ENCODE measurements around the gene CNTN1. TPM values are rescaled to one million over a fixed set of nuclear protein-coding genes. Genes with fewer than 3 reads are reported as not detected.

The CNTN1 gene
- total and polyA plus RNA-seq, 5 donors from 2014 or later: not detected

GRCh38 chr12:40819436-40820108 lies 127.3 kb downstream of the CNTN1 start:
- H3K4me1 Mint-ChIP-seq: no peaks in the 10 kb centered on the region
- Histone ChIP-seq H3K36me3 (ENCODE audit: control insufficient read depth, insufficient read depth, low read length) (no peaks in the 10 kb centered on the region), H3K27ac (ENCODE audit: insufficient read depth, low read length, poor library complexity, severe bottlenecking) (no peak overlapping the region), H3K27me3 (ENCODE audit: control insufficient read depth, insufficient read depth, low read length) (no peaks in the 10 kb centered on the region), H3K4me3 (ENCODE audit: low read depth, low read length) (no peak overlapping the region), H3K9me3 (ENCODE audit: control insufficient read depth in 2 of 2, low read length in 2 of 2) (peaks cover 0 to 13% of the 10 kb centered on the region in 2 experiments), H3K4me1 (ENCODE audit: control insufficient read depth, insufficient read depth, low read length, poor library complexity, severe bottlenecking) (no peaks in the 10 kb centered on the region)
- no peaks in the 10 kb centered on the region for H3K27me3 Mint-ChIP-seq
- DNase-seq (no peak), ATAC-seq (ENCODE audit: low read depth in 2 of 2) (no peak)
- H3K36me3 Mint-ChIP-seq: no peaks in the 10 kb centered on the region
- no peak overlapping the region for H3K4me3 Mint-ChIP-seq
- peaks cover 0 to 8% (median 3%) of the 10 kb centered on the region in 7 donors for H3K9me3 Mint-ChIP-seq
- no peak overlapping the region for H3K27ac Mint-ChIP-seq

GRCh38 chr12:40820794-40821484 lies 128.7 kb downstream of the CNTN1 start:
- Histone ChIP-seq H3K27me3 (ENCODE audit: control insufficient read depth, insufficient read depth, low read length) (no peaks in the 10 kb centered on the region), H3K36me3 (ENCODE audit: control insufficient read depth, insufficient read depth, low read length) (no peaks in the 10 kb centered on the region), H3K4me1 (ENCODE audit: control insufficient read depth, insufficient read depth, low read length, poor library complexity, severe bottlenecking) (no peaks in the 10 kb centered on the region), H3K4me3 (ENCODE audit: low read depth, low read length) (no peak overlapping the region), H3K9me3 (ENCODE audit: control insufficient read depth in 2 of 2, low read length in 2 of 2) (peaks cover 0 to 13% of the 10 kb centered on the region in 2 experiments), H3K27ac (ENCODE audit: insufficient read depth, low read length, poor library complexity, severe bottlenecking) (no peak overlapping the region)
- H3K4me1 Mint-ChIP-seq: no peaks in the 10 kb centered on the region
- DNase-seq: no peak
- no peaks in the 10 kb centered on the region for H3K27me3 Mint-ChIP-seq
- no peaks in the 10 kb centered on the region for H3K36me3 Mint-ChIP-seq
- H3K4me3 Mint-ChIP-seq: no peak overlapping the region
- ATAC-seq (ENCODE audit: low read depth in 2 of 2): no peak
- peaks cover 0 to 7% (median 3%) of the 10 kb centered on the region in 7 donors for H3K9me3 Mint-ChIP-seq
- H3K27ac Mint-ChIP-seq: no peak overlapping the region

- Mint-ChIP-seq H3K27ac (no peak overlapping the region), H3K9me3 (peaks cover 0 to 3% (median 0%) of the 10 kb centered on the region in 7 donors)
- ATAC-seq (ENCODE audit: low read depth in 2 of 2): no peak
Measured at GRCh38 chr12:40825156-40825555, 132.9 kb downstream of the CNTN1 start.

GRCh38 chr12:40827683-40828592 lies 135.7 kb downstream of the CNTN1 start:
- Histone ChIP-seq H3K36me3 (ENCODE audit: control insufficient read depth, insufficient read depth, low read length) (no peaks in the 10 kb centered on the region), H3K27ac (ENCODE audit: insufficient read depth, low read length, poor library complexity, severe bottlenecking) (no peak overlapping the region), H3K4me3 (ENCODE audit: low read depth, low read length) (no peak overlapping the region), H3K9me3 (ENCODE audit: control insufficient read depth in 2 of 2, low read length in 2 of 2) (no peaks in the 10 kb centered on the region), H3K27me3 (ENCODE audit: control insufficient read depth, insufficient read depth, low read length) (no peaks in the 10 kb centered on the region), H3K4me1 (ENCODE audit: control insufficient read depth, insufficient read depth, low read length, poor library complexity, severe bottlenecking) (no peaks in the 10 kb centered on the region)
- Mint-ChIP-seq H3K36me3 (no peaks in the 10 kb centered on the region), H3K4me3 (no peak overlapping the region), H3K9me3 (peaks cover 0 to 2% (median 0%) of the 10 kb centered on the region in 7 donors), H3K27me3 (no peaks in the 10 kb centered on the region), H3K4me1 (no peaks in the 10 kb centered on the region), H3K27ac (no peak overlapping the region)
- no peak for ATAC-seq (ENCODE audit: low read depth in 2 of 2)
- DNase-seq: no peak

More at GRCh38 chr12:40825156-40825555, 132.9 kb downstream of the CNTN1 start:
- Histone ChIP-seq H3K27me3 (ENCODE audit: control insufficient read depth, insufficient read depth, low read length) (no peaks in the 10 kb centered on the region), H3K4me3 (ENCODE audit: low read depth, low read length) (no peak overlapping the region), H3K27ac (ENCODE audit: insufficient read depth, low read length, poor library complexity, severe bottlenecking) (no peak overlapping the region), H3K9me3 (ENCODE audit: control insufficient read depth in 2 of 2, low read length in 2 of 2) (no peaks in the 10 kb centered on the region), H3K4me1 (ENCODE audit: control insufficient read depth, insufficient read depth, low read length, poor library complexity, severe bottlenecking) (no peaks in the 10 kb centered on the region), H3K36me3 (ENCODE audit: control insufficient read depth, insufficient read depth, low read length) (no peaks in the 10 kb centered on the region)
- Mint-ChIP-seq H3K36me3 (no peaks in the 10 kb centered on the region), H3K27me3 (no peaks in the 10 kb centered on the region), H3K4me3 (no peak overlapping the region), H3K4me1 (no peaks in the 10 kb centered on the region)
- DNase-seq: no peak

- DNase-seq: no peak
- no peak overlapping the region for H3K27ac Mint-ChIP-seq
- Histone ChIP-seq H3K4me1 (ENCODE audit: control insufficient read depth, insufficient read depth, low read length, poor library complexity, severe bottlenecking) (no peaks in the 10 kb centered on the region), H3K4me3 (ENCODE audit: low read depth, low read length) (no peak overlapping the region), H3K9me3 (ENCODE audit: control insufficient read depth in 2 of 2, low read length in 2 of 2) (no peaks in the 10 kb centered on the region), H3K27me3 (ENCODE audit: control insufficient read depth, insufficient read depth, low read length) (no peaks in the 10 kb centered on the region), H3K27ac (ENCODE audit: insufficient read depth, low read length, poor library complexity, severe bottlenecking) (no peak overlapping the region), H3K36me3 (ENCODE audit: control insufficient read depth, insufficient read depth, low read length) (no peaks in the 10 kb centered on the region)
- no peak for ATAC-seq (ENCODE audit: low read depth in 2 of 2)
- no peaks in the 10 kb centered on the region for H3K36me3 Mint-ChIP-seq
- H3K4me3 Mint-ChIP-seq: no peak overlapping the region
- no peaks in the 10 kb centered on the region for H3K27me3 Mint-ChIP-seq
- peaks cover 0 to 2% (median 0%) of the 10 kb centered on the region in 7 donors for H3K9me3 Mint-ChIP-seq
- H3K4me1 Mint-ChIP-seq: no peaks in the 10 kb centered on the region
Measured at GRCh38 chr12:40828593-40828990, 136.4 kb downstream of the CNTN1 start.

- Mint-ChIP-seq H3K36me3 (no peaks in the 10 kb centered on the region), H3K9me3 (peaks cover 0 to 2% (median 0%) of the 10 kb centered on the region in 7 donors), H3K27me3 (no peaks in the 10 kb centered on the region), H3K4me3 (no peak overlapping the region), H3K4me1 (no peaks in the 10 kb centered on the region), H3K27ac (no peak overlapping the region)
- Histone ChIP-seq H3K27me3 (ENCODE audit: control insufficient read depth, insufficient read depth, low read length) (no peaks in the 10 kb centered on the region), H3K4me1 (ENCODE audit: control insufficient read depth, insufficient read depth, low read length, poor library complexity, severe bottlenecking) (no peaks in the 10 kb centered on the region), H3K36me3 (ENCODE audit: control insufficient read depth, insufficient read depth, low read length) (no peaks in the 10 kb centered on the region), H3K9me3 (ENCODE audit: control insufficient read depth in 2 of 2, low read length in 2 of 2) (no peaks in the 10 kb centered on the region), H3K4me3 (ENCODE audit: low read depth, low read length) (no peak overlapping the region), H3K27ac (ENCODE audit: insufficient read depth, low read length, poor library complexity, severe bottlenecking) (no peak overlapping the region)
- no peak for DNase-seq
- ATAC-seq (ENCODE audit: low read depth in 2 of 2): no peak
Measured at GRCh38 chr12:40829738-40830144, 137.5 kb downstream of the CNTN1 start.

- no peak overlapping the region for H3K27ac ChIP-seq (ENCODE audit: insufficient read depth, low read length, poor library complexity, severe bottlenecking)
- H3K4me1 ChIP-seq (ENCODE audit: control insufficient read depth, insufficient read depth, low read length, poor library complexity, severe bottlenecking): no peaks in the 10 kb centered on the region
- H3K9me3 Mint-ChIP-seq: peaks cover 0 to 2% (median 0%) of the 10 kb centered on the region in 7 donors
- DNase-seq (no peak), ATAC-seq (ENCODE audit: low read depth in 2 of 2) (no peak)
- no peaks in the 10 kb centered on the region for H3K27me3 Mint-ChIP-seq
- no peaks in the 10 kb centered on the region for H3K36me3 Mint-ChIP-seq
- no peaks in the 10 kb centered on the region for H3K27me3 ChIP-seq (ENCODE audit: control insufficient read depth, insufficient read depth, low read length)
- no peaks in the 10 kb centered on the region for H3K9me3 ChIP-seq (ENCODE audit: control insufficient read depth in 2 of 2, low read length in 2 of 2)
- H3K4me3 Mint-ChIP-seq: no peak overlapping the region
- no peak overlapping the region for H3K4me3 ChIP-seq (ENCODE audit: low read depth, low read length)
- H3K36me3 ChIP-seq (ENCODE audit: control insufficient read depth, insufficient read depth, low read length): no peaks in the 10 kb centered on the region
- H3K4me1 Mint-ChIP-seq: no peaks in the 10 kb centered on the region
- H3K27ac Mint-ChIP-seq: no peak overlapping the region
Measured at GRCh38 chr12:40831916-40832315, 139.7 kb downstream of the CNTN1 start.
